Measurements from ENCODE around the gene OLFM3. TPM values are rescaled to one million over a fixed set of nuclear protein-coding genes. Genes with fewer than 3 reads are reported as not detected.

The OLFM3 gene
- total RNA-seq, 1 experiment from 2014 or later, result not detected

DNA sequence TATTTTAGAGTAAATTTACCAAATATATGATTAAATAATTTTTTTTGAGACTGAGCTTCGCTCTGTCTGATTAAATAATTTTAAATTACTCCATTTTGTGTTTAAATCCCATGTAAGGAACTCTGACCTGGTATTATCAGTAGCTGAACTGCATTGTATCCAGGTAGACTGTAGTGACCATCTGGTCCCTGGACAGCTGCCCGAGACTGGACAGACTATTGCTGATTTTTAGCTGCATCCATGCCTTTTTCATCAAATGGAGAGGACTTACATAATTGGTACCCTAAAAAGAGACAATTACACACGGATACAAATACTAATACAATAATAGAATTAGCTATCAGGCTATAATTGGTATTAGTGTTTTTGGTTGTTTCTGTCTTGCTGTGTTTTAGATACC, 20.6 kb downstream of the OLFM3 start:
- H3K9me3 ChIP-seq, result no peaks in the 10 kb centered on the region
- H3K4me3 Mint-ChIP-seq (ENCODE audit: unreplicated experiment), result no peak overlapping the region
- TF ChIP-seq, protein P1, sequence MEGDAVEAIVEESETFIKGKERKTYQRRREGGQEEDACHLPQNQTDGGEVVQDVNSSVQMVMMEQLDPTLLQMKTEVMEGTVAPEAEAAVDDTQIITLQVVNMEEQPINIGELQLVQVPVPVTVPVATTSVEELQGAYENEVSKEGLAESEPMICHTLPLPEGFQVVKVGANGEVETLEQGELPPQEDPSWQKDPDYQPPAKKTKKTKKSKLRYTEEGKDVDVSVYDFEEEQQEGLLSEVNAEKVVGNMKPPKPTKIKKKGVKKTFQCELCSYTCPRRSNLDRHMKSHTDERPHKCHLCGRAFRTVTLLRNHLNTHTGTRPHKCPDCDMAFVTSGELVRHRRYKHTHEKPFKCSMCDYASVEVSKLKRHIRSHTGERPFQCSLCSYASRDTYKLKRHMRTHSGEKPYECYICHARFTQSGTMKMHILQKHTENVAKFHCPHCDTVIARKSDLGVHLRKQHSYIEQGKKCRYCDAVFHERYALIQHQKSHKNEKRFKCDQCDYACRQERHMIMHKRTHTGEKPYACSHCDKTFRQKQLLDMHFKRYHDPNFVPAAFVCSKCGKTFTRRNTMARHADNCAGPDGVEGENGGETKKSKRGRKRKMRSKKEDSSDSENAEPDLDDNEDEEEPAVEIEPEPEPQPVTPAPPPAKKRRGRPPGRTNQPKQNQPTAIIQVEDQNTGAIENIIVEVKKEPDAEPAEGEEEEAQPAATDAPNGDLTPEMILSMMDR (IDR thresholded peaks at IDR 0.05; ENCODE audit: insufficient read depth in 1 of 2, low read depth in 1 of 2, low read length in 1 of 2, severe bottlenecking in 1 of 2, unreplicated experiment in 1 of 2), result no peak
- no peak for DNase-seq
- intact Hi-C loops (cut with micrococcal nuclease; ENCODE audit: unreplicated experiment), result no loop called here
- no peaks in the 10 kb centered on the region for H3K36me3 Mint-ChIP-seq (ENCODE audit: insufficient read depth, unreplicated experiment)
- no peaks in the 10 kb centered on the region for H3K4me1 Mint-ChIP-seq (ENCODE audit: low read depth, unreplicated experiment)
- no peaks in the 10 kb centered on the region for H3K36me3 ChIP-seq (ENCODE audit: control insufficient read depth, insufficient read depth, low read length)
- BruUV-seq (replicated peaks), result no TSS peak
- POLR2A ChIA-PET, result interaction anchor here (0.6 kb wide), 1 partner anchor 13 kb away, joined by 3 read pairs; no protein-coding TSS in a partner anchor
- no peaks in the 10 kb centered on the region for H3K4me1 ChIP-seq
- no peaks in the 10 kb centered on the region for H3K27me3 ChIP-seq (replicated peaks; ENCODE audit: control insufficient read depth, insufficient read depth, low read length)
- no peaks in the 10 kb centered on the region for H3K9me3 Mint-ChIP-seq (ENCODE audit: unreplicated experiment)
- H3K4me3 ChIP-seq (ENCODE audit: low read depth, low read length), result no peak overlapping the region
- CTCF ChIA-PET, result no interaction called here
- H3K27ac Mint-ChIP-seq (ENCODE audit: unreplicated experiment), result no peak overlapping the region
- H3K27me3 Mint-ChIP-seq (ENCODE audit: insufficient read depth, unreplicated experiment), result peaks cover 8% of the 10 kb centered on the region

DNA sequence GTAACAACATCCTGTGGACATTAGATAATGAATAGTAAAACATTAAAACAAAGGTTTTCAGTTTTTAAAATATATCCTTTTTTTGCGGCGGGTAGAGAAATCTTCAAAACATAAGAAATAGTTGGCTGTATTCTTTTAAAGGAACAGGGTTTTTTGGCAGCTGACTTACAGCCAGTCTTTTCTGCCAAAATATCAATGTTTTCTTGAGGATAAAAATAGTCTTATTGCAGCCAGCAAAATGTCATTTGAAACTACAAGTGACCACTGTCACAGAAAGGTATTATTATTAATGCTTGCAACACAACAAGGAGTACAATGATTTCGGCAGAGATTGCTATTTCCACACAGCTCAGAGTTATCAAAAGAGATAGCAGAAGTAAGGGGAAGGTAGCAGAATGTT, 21.4 kb downstream of the OLFM3 start:
- intact Hi-C loops (cut with micrococcal nuclease; ENCODE audit: unreplicated experiment), result no loop called here
- CTCF ChIA-PET, result no interaction called here
- no peak overlapping the region for H3K4me3 Mint-ChIP-seq (ENCODE audit: unreplicated experiment)
- DNase-seq, result no peak
- Histone ChIP-seq H3K4me3 (ENCODE audit: low read depth, low read length) (no peak overlapping the region), H3K9me3 (no peaks in the 10 kb centered on the region), H3K27me3 (replicated peaks; ENCODE audit: control insufficient read depth, insufficient read depth, low read length) (no peaks in the 10 kb centered on the region), H3K36me3 (ENCODE audit: control insufficient read depth, insufficient read depth, low read length) (no peaks in the 10 kb centered on the region), H3K4me1 (no peaks in the 10 kb centered on the region)
- TF ChIP-seq, protein P1 (IDR thresholded peaks at IDR 0.05; ENCODE audit: insufficient read depth in 1 of 2, low read depth in 1 of 2, low read length in 1 of 2, severe bottlenecking in 1 of 2, unreplicated experiment in 1 of 2), result no peak
- H3K27ac Mint-ChIP-seq (ENCODE audit: unreplicated experiment), result no peak overlapping the region
- H3K27me3 Mint-ChIP-seq (ENCODE audit: insufficient read depth, unreplicated experiment), result peaks cover 11% of the 10 kb centered on the region
- H3K36me3 Mint-ChIP-seq (ENCODE audit: insufficient read depth, unreplicated experiment), result no peaks in the 10 kb centered on the region
- no peaks in the 10 kb centered on the region for H3K9me3 Mint-ChIP-seq (ENCODE audit: unreplicated experiment)
- no peaks in the 10 kb centered on the region for H3K4me1 Mint-ChIP-seq (ENCODE audit: low read depth, unreplicated experiment)
- BruUV-seq (replicated peaks), result no TSS peak
- POLR2A ChIA-PET, result no interaction called here

DNA sequence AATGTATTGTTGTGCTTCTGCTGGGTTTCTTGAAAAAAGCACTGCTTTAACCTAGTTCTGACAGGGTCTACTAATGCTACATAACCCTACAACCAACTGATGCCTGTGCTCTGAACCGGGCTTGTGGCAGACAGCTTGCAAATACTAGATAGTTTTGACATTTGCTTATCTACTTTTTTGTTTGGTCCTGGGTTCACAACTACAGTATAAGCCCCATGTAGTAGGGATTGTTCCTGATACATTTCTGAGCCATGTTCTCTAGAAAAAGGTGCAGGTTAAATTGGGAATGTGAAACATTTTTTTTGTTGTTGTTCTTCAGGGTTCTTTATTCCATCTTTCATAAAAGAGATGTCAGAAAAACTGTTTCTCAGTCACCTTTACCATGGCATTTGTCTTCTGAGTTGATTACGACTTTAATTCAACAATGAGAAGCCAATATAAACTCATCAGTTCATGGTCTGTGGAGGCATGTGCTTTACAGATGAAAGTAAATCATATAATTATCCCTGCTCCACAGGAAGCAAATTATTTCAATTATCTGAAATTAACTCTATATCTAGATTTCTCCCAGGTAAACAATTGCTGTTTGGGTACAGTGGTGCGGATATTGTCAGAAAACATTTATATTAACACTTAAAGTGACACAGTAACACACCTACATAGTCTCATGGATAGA, 22.0 kb downstream of the OLFM3 start:
- Histone ChIP-seq H3K4me1 (no peaks in the 10 kb centered on the region), H3K36me3 (ENCODE audit: control insufficient read depth, insufficient read depth, low read length) (no peaks in the 10 kb centered on the region), H3K4me3 (ENCODE audit: low read depth, low read length) (no peak overlapping the region), H3K27me3 (replicated peaks; ENCODE audit: control insufficient read depth, insufficient read depth, low read length) (no peaks in the 10 kb centered on the region), H3K9me3 (no peaks in the 10 kb centered on the region)
- H3K27me3 Mint-ChIP-seq (ENCODE audit: insufficient read depth, unreplicated experiment), result peaks cover 11% of the 10 kb centered on the region
- DNase-seq, result no peak
- ChIA-PET POLR2A (no interaction called here), CTCF (no interaction called here)
- H3K4me3 Mint-ChIP-seq (ENCODE audit: unreplicated experiment), result no peak overlapping the region
- H3K27ac Mint-ChIP-seq (ENCODE audit: unreplicated experiment), result no peak overlapping the region
- H3K4me1 Mint-ChIP-seq (ENCODE audit: low read depth, unreplicated experiment), result no peaks in the 10 kb centered on the region
- H3K36me3 Mint-ChIP-seq (ENCODE audit: insufficient read depth, unreplicated experiment), result no peaks in the 10 kb centered on the region
- BruUV-seq (replicated peaks), result no TSS peak
- TF ChIP-seq, protein P1 (IDR thresholded peaks at IDR 0.05; ENCODE audit: insufficient read depth in 1 of 2, low read depth in 1 of 2, low read length in 1 of 2, severe bottlenecking in 1 of 2, unreplicated experiment in 1 of 2), result no peak
- intact Hi-C loops (cut with micrococcal nuclease; ENCODE audit: unreplicated experiment), result no loop called here
- H3K9me3 Mint-ChIP-seq (ENCODE audit: unreplicated experiment), result no peaks in the 10 kb centered on the region
